ENCODE data around the gene ALPL. TPM values are rescaled to one million over a fixed set of nuclear protein-coding genes. Genes with fewer than 3 reads are reported as not detected.

Gene ALPL
- total RNA-seq, 1 experiment from 2014 or later, result 84.8 TPM

DNA sequence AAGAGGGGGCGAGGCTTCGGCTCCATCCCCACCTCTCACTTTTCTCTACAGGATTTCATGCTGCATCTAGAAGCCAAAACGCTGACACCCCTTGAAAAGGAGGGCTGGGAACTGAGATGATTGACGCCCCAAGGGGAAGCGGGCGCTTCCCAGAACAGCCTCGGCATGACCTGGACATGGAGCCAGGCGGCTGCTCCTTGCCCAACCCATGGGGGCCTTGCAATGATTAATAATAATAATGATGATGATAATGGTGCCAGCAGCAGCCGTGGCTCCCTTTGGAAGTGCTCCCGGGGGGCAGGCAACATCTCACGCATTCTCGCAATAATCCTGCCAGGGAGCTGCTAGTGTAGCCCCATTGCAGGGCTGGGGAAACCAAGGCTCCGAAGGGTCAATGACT, 81.7 kb downstream of the ALPL start:
- H3K4me1 Mint-ChIP-seq, result peaks cover 32 to 40% of the 10 kb centered on the region in 2 experiments
- TF ChIP-seq, protein P1, sequence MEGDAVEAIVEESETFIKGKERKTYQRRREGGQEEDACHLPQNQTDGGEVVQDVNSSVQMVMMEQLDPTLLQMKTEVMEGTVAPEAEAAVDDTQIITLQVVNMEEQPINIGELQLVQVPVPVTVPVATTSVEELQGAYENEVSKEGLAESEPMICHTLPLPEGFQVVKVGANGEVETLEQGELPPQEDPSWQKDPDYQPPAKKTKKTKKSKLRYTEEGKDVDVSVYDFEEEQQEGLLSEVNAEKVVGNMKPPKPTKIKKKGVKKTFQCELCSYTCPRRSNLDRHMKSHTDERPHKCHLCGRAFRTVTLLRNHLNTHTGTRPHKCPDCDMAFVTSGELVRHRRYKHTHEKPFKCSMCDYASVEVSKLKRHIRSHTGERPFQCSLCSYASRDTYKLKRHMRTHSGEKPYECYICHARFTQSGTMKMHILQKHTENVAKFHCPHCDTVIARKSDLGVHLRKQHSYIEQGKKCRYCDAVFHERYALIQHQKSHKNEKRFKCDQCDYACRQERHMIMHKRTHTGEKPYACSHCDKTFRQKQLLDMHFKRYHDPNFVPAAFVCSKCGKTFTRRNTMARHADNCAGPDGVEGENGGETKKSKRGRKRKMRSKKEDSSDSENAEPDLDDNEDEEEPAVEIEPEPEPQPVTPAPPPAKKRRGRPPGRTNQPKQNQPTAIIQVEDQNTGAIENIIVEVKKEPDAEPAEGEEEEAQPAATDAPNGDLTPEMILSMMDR (conservative IDR thresholded peaks at IDR 0.05), result no peak

More for the DNA sequence above, 81.7 kb downstream of the ALPL start:
- H4K8ac ChIP-seq (replicated peaks; ENCODE audit: insufficient read length, low read depth, low read length), result no peak overlapping the region
- no peak overlapping the region for H3K4me2 ChIP-seq (ENCODE audit: insufficient read depth, insufficient read length, low read length)
- no peak overlapping the region for H3K18ac ChIP-seq (ENCODE audit: insufficient read length, low read depth, low read length)
- no peak overlapping the region for H2BK5ac ChIP-seq (ENCODE audit: insufficient read length, low read length)
- H3K79me1 ChIP-seq (ENCODE audit: insufficient read depth, low read depth, low read length, poor library complexity, severe bottlenecking), result no peaks in the 10 kb centered on the region
- H3K36me3 Mint-ChIP-seq (ENCODE audit: insufficient read depth in 1 of 3, low read depth in 3 of 3), result no peaks in the 10 kb centered on the region
- H3K4me1 ChIP-seq (ENCODE audit: insufficient read depth, low read length), result no peaks in the 10 kb centered on the region
- no peaks in the 10 kb centered on the region for H3K9me3 Mint-ChIP-seq
- H3K4me3 Mint-ChIP-seq, result no peak overlapping the region; a peak in 1 of 5 replicates
- WGBS (ENCODE audit: extremely low coverage, insufficient read length, low lambda C conversion rate), result no CpG with 5 or more reads among the region's 13 CpGs
- no peak overlapping the region for H2AK5ac ChIP-seq (ENCODE audit: insufficient read length, low read length)
- H2BK20ac ChIP-seq (ENCODE audit: low read depth, low read length, poor library complexity, severe bottlenecking), result no peak overlapping the region
- no peak overlapping the region for H3K14ac ChIP-seq (ENCODE audit: insufficient read depth, low read length)
- peak overlapping the region in 1 of 3 experiments; percentile 65; a peak in 1 of 7 replicates for H3K27ac Mint-ChIP-seq
- no peaks in the 10 kb centered on the region for H3K79me2 ChIP-seq (ENCODE audit: insufficient read depth, low read length)
- no peak overlapping the region for H3K27ac ChIP-seq (ENCODE audit: insufficient read length, low read depth, low read length)
- no peaks in the 10 kb centered on the region for H3K9me3 ChIP-seq (ENCODE audit: control insufficient read depth, low read depth, low read length)
- H2AFZ ChIP-seq (ENCODE audit: low read length), result no peak overlapping the region
- no peak overlapping the region for H4K91ac ChIP-seq (ENCODE audit: insufficient read length, low read depth, low read length)
- H4K5ac ChIP-seq (ENCODE audit: insufficient read length, low read depth, low read length), result no peak overlapping the region
- H3K23me2 ChIP-seq (ENCODE audit: insufficient read length, low read depth, low read length, poor library complexity, severe bottlenecking), result no peaks in the 10 kb centered on the region
- no peak overlapping the region for H3K23ac ChIP-seq (ENCODE audit: insufficient read length, low read depth, low read length)
- H3K4ac ChIP-seq (ENCODE audit: low read depth, low read length), result no peak overlapping the region
- no peak for DNase-seq
- no peak overlapping the region for H2BK15ac ChIP-seq (ENCODE audit: low read depth, low read length)
- no peaks in the 10 kb centered on the region for H3K27me3 ChIP-seq (ENCODE audit: insufficient read depth, low read length)
- no peaks in the 10 kb centered on the region for H4K20me1 ChIP-seq (ENCODE audit: control insufficient read depth, insufficient read depth, insufficient read length)
- no peak overlapping the region for H3K9ac ChIP-seq (ENCODE audit: extremely low read depth, insufficient read length, low read length)
- peaks cover 23% of the 10 kb centered on the region for H3K27me3 Mint-ChIP-seq (ENCODE audit: low read depth)
- no peak overlapping the region for H3K56ac ChIP-seq (ENCODE audit: insufficient read length, low read depth, low read length)
- H2BK120ac ChIP-seq (ENCODE audit: low read depth, low read length, poor library complexity, severe bottlenecking), result no peak overlapping the region
- no peak overlapping the region for H2BK12ac ChIP-seq (ENCODE audit: insufficient read length, low read depth, low read length)
- H3T11ph ChIP-seq (ENCODE audit: low read length), result no peak overlapping the region
